ENCODE measurements around the gene HUNK. TPM values are rescaled to one million over a fixed set of nuclear protein-coding genes. Genes with fewer than 3 reads are reported as not detected.

HUNK gene
- total RNA-seq, 1 experiment from 2014 or later = not detected

- peaks cover 15% of the 10 kb centered on the region for H3K27me3 Mint-ChIP-seq (ENCODE audit: insufficient read depth, unreplicated experiment)
- TF ChIP-seq CTCF (IDR thresholded peaks at IDR 0.05; ENCODE audit: unreplicated experiment) = no peak
- POLR2A ChIA-PET = no interaction called here
- no peaks in the 10 kb centered on the region for H3K4me1 Mint-ChIP-seq (ENCODE audit: insufficient read depth, unreplicated experiment)
- H3K9me3 Mint-ChIP-seq (ENCODE audit: unreplicated experiment) = no peaks in the 10 kb centered on the region
- CTCF ChIA-PET = no interaction called here
- intact Hi-C loops (cut with micrococcal nuclease) = no loop called here
- peak; percentile 3 for DNase-seq (ENCODE audit: unreplicated experiment)
- BruUV-seq (replicated peaks) = no TSS peak
- no peak overlapping the region for H3K4me3 Mint-ChIP-seq (ENCODE audit: unreplicated experiment)
- H3K27ac Mint-ChIP-seq (ENCODE audit: low read depth, unreplicated experiment) = no peak overlapping the region
- peaks cover 7% of the 10 kb centered on the region for H3K36me3 Mint-ChIP-seq (ENCODE audit: insufficient read depth, unreplicated experiment)
Measured at GRCh38 chr21:31921079-31921478, 48.3 kb downstream of the HUNK start.

GRCh38 chr21:31922881-31923280 is 50.1 kb downstream of the HUNK start:
- no peak for TF ChIP-seq CTCF (IDR thresholded peaks at IDR 0.05; ENCODE audit: unreplicated experiment)
- no peak overlapping the region for H3K27ac Mint-ChIP-seq (ENCODE audit: low read depth, unreplicated experiment)
- H3K4me3 Mint-ChIP-seq (ENCODE audit: unreplicated experiment) = no peak overlapping the region
- H3K27me3 Mint-ChIP-seq (ENCODE audit: insufficient read depth, unreplicated experiment) = peaks cover 15% of the 10 kb centered on the region
- no peak for DNase-seq (ENCODE audit: unreplicated experiment)
- ChIA-PET POLR2A (no interaction called here), CTCF (no interaction called here)
- H3K36me3 Mint-ChIP-seq (ENCODE audit: insufficient read depth, unreplicated experiment) = peaks cover 7% of the 10 kb centered on the region
- H3K9me3 Mint-ChIP-seq (ENCODE audit: unreplicated experiment) = no peaks in the 10 kb centered on the region
- BruUV-seq (replicated peaks) = no TSS peak
- no peaks in the 10 kb centered on the region for H3K4me1 Mint-ChIP-seq (ENCODE audit: insufficient read depth, unreplicated experiment)
- intact Hi-C loops (cut with micrococcal nuclease) = no loop called here

GRCh38 chr21:31923756-31924155 is 50.9 kb downstream of the HUNK start:
- no peak for DNase-seq (ENCODE audit: unreplicated experiment)
- no peaks in the 10 kb centered on the region for H3K4me1 Mint-ChIP-seq (ENCODE audit: insufficient read depth, unreplicated experiment)
- no TSS peak for BruUV-seq (replicated peaks)
- CTCF ChIA-PET = interaction anchor here (0.8 to 0.9 kb wide), 2 partner anchors 25 to 84 kb away, joined by 3 to 4 read pairs; no protein-coding TSS in a partner anchor
- intact Hi-C loops (cut with micrococcal nuclease) = no loop called here
- no peak overlapping the region for H3K4me3 Mint-ChIP-seq (ENCODE audit: unreplicated experiment)
- peaks cover 22% of the 10 kb centered on the region for H3K27me3 Mint-ChIP-seq (ENCODE audit: insufficient read depth, unreplicated experiment)
- no peak overlapping the region for H3K27ac Mint-ChIP-seq (ENCODE audit: low read depth, unreplicated experiment)
- peaks cover 7% of the 10 kb centered on the region for H3K36me3 Mint-ChIP-seq (ENCODE audit: insufficient read depth, unreplicated experiment)
- POLR2A ChIA-PET = no interaction called here
- no peaks in the 10 kb centered on the region for H3K9me3 Mint-ChIP-seq (ENCODE audit: unreplicated experiment)
- TF ChIP-seq CTCF (IDR thresholded peaks at IDR 0.05; ENCODE audit: unreplicated experiment) = no peak

- intact Hi-C loops (cut with micrococcal nuclease) = no loop called here
- no peak overlapping the region for H3K4me3 Mint-ChIP-seq (ENCODE audit: unreplicated experiment)
- POLR2A ChIA-PET = no interaction called here
- no peak overlapping the region for H3K27ac Mint-ChIP-seq (ENCODE audit: low read depth, unreplicated experiment)
- CTCF ChIA-PET = interaction anchor here (0.8 to 0.9 kb wide), 2 partner anchors 26 to 85 kb away, joined by 3 to 4 read pairs; no protein-coding TSS in a partner anchor
- peaks cover 7% of the 10 kb centered on the region for H3K36me3 Mint-ChIP-seq (ENCODE audit: insufficient read depth, unreplicated experiment)
- H3K4me1 Mint-ChIP-seq (ENCODE audit: insufficient read depth, unreplicated experiment) = no peaks in the 10 kb centered on the region
- H3K9me3 Mint-ChIP-seq (ENCODE audit: unreplicated experiment) = no peaks in the 10 kb centered on the region
- no TSS peak for BruUV-seq (replicated peaks)
- no peak for DNase-seq (ENCODE audit: unreplicated experiment)
- H3K27me3 Mint-ChIP-seq (ENCODE audit: insufficient read depth, unreplicated experiment) = peaks cover 30% of the 10 kb centered on the region
- no peak for TF ChIP-seq CTCF (IDR thresholded peaks at IDR 0.05; ENCODE audit: unreplicated experiment)
Measured at GRCh38 chr21:31924548-31924947, 51.7 kb downstream of the HUNK start.
